Loucy (cell line): ENCODE measurements around the gene IGSF21.

Experiments
- H2AFZ ChIP-seq: fragments of 200-600 bp; sonication (generic); 2 replicates; pipeline ENCODE4 v1.6.0; 2016; ENCODE audit warnings: antibody characterized with exemption, mild to moderate bottlenecking, low read length, moderate library complexity
- H3F3A ChIP-seq: fragments of 200-600 bp; 2 replicates; pipeline ENCODE4 v1.6.0; 2016; ENCODE audit warnings: antibody characterized with exemption, low read depth, mild to moderate bottlenecking
- H3K27me3 ChIP-seq: fragments of 200-600 bp; sonication (generic); 2 replicates; pipeline ENCODE4 v1.6.1; 2014; ENCODE audit warnings: low read length, mild to moderate bottlenecking; ENCODE audit not compliant: insufficient read depth, poor library complexity, severe bottlenecking
- H3K36me3 ChIP-seq: fragments of 200-600 bp; sonication (generic); 2 replicates; pipeline ENCODE4 v1.6.1; 2016; ENCODE audit warnings: low read length; ENCODE audit not compliant: insufficient read depth
- H3K4me1 ChIP-seq: fragments of 200-600 bp; sonication (generic); 2 replicates; pipeline ENCODE4 v1.5.1; 2014; ENCODE audit warnings: low read length, mild to moderate bottlenecking; ENCODE audit not compliant: insufficient read depth, poor library complexity, severe bottlenecking
- H3K4me2 ChIP-seq: fragments of 200-600 bp; sonication (generic); 2 replicates; pipeline ENCODE4 v1.6.0; 2014; ENCODE audit warnings: antibody characterized with exemption, low read length, low read depth, mild to moderate bottlenecking; ENCODE audit not compliant: poor library complexity, severe bottlenecking
- H3K4me3 ChIP-seq: fragments of 200-600 bp; sonication (generic); 2 replicates; pipeline ENCODE4 v1.5.1; 2014; ENCODE audit warnings: low read length, mild to moderate bottlenecking, mixed read lengths; ENCODE audit not compliant: poor library complexity, severe bottlenecking
- H3K79me2 ChIP-seq: fragments of 200-600 bp; sonication (generic); 2 replicates; pipeline ENCODE4 v1.6.1; 2014; ENCODE audit warnings: low read length; ENCODE audit not compliant: insufficient read depth
- H3K9ac ChIP-seq: fragments of 200-600 bp; sonication (generic); 2 replicates; pipeline ENCODE4 v1.6.0; 2014; ENCODE audit warnings: mild to moderate bottlenecking, low read depth, low read length, moderate library complexity; ENCODE audit not compliant: poor library complexity, severe bottlenecking
- H3K9me2 ChIP-seq: fragments of 200-600 bp; sonication (generic); replicated peaks from 2 replicates; pipeline ENCODE4 v1.6.1; 2016; ENCODE audit warnings: low read depth, low read length, mixed read lengths
- H3K9me3 ChIP-seq: fragments of 200-600 bp; sonication (generic); 2 replicates; pipeline ENCODE4 v1.6.1; 2014; ENCODE audit warnings: mild to moderate bottlenecking, antibody characterized with exemption, low read length, low read depth; ENCODE audit not compliant: insufficient read depth
- H4K20me1 ChIP-seq: fragments of 200-600 bp; sonication (generic); 2 replicates; pipeline ENCODE4 v1.6.0; 2014; ENCODE audit warnings: antibody characterized with exemption, low read length, mild to moderate bottlenecking; ENCODE audit not compliant: insufficient read depth, poor library complexity, severe bottlenecking
- EZH2phosphoT487 ChIP-seq: fragments of 200-600 bp; IDR thresholded peaks from 2 replicates; pipeline ENCODE4 v1.6.1; 2018; ENCODE audit warnings: antibody characterized with exemption, mild to moderate bottlenecking, moderate library complexity, borderline replicate concordance
- TF ChIP-seq, protein P1 (sequence below): fragments of 200-600 bp; sonication (generic); conservative IDR thresholded peaks from 2 replicates; pipeline ENCODE4 v1.5.1; 2014; ENCODE audit warnings: mild to moderate bottlenecking, antibody characterized with exemption, low read length

Gene IGSF21

DNA sequence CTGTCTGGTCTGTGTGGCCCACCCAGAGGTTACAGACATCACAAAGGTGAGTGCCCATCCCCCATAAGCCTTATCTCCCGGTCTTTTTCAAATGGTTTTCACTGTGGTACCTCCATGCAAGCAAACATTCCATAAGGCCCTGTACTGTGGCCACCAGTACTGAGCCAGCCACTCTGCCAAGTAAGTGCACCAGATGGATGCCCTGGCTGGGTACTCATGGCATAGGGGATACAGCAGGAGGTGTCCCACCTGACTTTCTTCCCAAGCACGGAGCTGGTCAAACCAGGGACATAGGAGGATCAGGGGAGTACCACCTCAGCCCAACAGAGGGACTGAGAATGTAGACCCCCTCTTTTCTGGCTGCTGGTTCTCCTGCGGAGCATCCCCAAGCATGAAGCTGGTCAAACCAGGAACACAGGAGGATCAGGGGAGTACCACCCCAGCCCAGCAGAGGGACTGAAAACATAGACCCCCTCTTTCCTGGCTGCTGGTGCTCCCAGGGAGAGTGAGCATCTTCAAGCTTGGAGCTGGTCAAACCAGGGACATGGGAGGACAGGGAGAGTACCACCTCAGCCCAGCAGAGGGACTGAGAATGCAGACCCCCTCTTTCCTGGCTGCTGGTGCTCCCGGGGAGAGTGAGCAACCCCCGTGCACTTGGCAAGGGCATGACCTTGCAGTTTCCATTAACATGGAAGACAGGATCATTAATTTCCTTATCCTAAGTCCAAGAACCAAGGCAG is 291.4 kb downstream of the IGSF21 start:
- Histone ChIP-seq H3K36me3 (no peaks in the 10 kb centered on the region), H4K20me1 (no peaks in the 10 kb centered on the region), H2AFZ (no peak overlapping the region), H3F3A (no peaks in the 10 kb centered on the region), H3K4me2 (no peak overlapping the region), H3K9me3 (no peaks in the 10 kb centered on the region; the same call in 1 of the 2 replicates), H3K79me2 (no peaks in the 10 kb centered on the region), H3K9ac (no peak overlapping the region), H3K4me3 (no peak overlapping the region), H3K4me1 (no peaks in the 10 kb centered on the region), H3K27me3 (no peaks in the 10 kb centered on the region), H3K9me2 (no peaks in the 10 kb centered on the region)
- TF ChIP-seq, protein P1, sequence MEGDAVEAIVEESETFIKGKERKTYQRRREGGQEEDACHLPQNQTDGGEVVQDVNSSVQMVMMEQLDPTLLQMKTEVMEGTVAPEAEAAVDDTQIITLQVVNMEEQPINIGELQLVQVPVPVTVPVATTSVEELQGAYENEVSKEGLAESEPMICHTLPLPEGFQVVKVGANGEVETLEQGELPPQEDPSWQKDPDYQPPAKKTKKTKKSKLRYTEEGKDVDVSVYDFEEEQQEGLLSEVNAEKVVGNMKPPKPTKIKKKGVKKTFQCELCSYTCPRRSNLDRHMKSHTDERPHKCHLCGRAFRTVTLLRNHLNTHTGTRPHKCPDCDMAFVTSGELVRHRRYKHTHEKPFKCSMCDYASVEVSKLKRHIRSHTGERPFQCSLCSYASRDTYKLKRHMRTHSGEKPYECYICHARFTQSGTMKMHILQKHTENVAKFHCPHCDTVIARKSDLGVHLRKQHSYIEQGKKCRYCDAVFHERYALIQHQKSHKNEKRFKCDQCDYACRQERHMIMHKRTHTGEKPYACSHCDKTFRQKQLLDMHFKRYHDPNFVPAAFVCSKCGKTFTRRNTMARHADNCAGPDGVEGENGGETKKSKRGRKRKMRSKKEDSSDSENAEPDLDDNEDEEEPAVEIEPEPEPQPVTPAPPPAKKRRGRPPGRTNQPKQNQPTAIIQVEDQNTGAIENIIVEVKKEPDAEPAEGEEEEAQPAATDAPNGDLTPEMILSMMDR: no peak
- TF ChIP-seq EZH2phosphoT487: no peak

DNA sequence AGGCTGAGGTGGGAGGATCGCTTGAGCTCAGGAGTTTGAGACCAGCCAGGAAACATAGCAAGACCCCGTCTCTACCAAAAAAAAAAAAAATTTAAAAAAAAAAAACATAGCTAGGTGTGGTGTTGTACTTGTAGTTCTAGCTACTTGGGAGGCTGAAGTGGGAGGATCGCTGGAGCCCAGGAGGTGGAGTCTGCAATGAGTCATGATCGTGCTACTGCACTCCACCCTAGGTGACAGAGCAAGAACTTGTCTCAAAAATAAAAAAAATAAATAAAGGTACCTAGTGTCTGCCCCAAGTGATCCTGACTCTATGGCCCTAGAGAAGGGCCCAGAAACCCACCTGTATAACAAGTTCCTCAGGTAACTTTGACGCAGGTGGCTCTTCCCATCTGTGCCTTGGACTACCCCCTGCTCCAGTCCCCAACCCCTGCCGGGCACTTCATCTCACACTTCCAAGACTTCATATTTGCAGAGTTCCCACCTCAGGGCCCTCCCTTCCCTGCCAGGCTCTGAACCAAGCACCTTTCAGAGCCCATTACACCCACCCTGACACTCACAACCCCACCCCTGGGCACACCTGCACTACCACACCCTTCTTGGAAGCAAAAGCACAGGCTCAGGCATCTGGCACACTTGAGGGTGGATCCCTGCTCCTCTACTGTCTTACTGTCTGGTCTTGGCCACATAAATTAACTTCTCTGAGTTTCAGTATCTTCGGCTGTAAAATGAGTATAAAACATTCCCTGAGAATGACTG is 292.9 kb downstream of the IGSF21 start:
- H2AFZ ChIP-seq: no peak overlapping the region
- H3K27me3 ChIP-seq: no peaks in the 10 kb centered on the region
- TF ChIP-seq, protein P1: no peak
- no peak for TF ChIP-seq EZH2phosphoT487
- no peak overlapping the region for H3K9ac ChIP-seq
- no peak overlapping the region for H3K4me2 ChIP-seq
- H3K9me2 ChIP-seq: no peaks in the 10 kb centered on the region
- no peaks in the 10 kb centered on the region for H3K4me1 ChIP-seq
- no peaks in the 10 kb centered on the region for H3F3A ChIP-seq
- H3K4me3 ChIP-seq: no peak overlapping the region
- no peaks in the 10 kb centered on the region for H3K36me3 ChIP-seq
- no peaks in the 10 kb centered on the region; the same call in 1 of the 2 replicates for H3K9me3 ChIP-seq
- no peaks in the 10 kb centered on the region for H4K20me1 ChIP-seq
- H3K79me2 ChIP-seq: no peaks in the 10 kb centered on the region

DNA sequence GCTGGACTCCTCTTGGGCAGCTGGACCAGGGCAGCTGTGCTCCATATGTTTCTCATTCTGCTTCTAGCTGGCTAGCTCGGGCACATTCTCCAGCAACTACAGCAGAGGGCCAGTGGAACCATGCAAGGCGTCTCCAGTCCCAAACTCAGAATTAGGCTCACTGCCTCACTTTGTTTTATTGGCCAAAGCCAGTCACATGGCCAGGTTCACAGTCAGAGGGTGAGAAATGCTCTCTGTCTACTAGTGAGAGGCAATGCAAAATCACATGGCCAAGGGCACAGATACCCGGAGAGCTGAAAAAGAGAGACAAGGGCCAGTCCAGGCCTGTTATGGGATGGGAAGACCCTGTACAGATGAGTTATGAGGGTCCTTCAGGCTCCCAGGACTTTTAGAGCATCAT is 294.3 kb downstream of the IGSF21 start:
- no peak overlapping the region for H3K9ac ChIP-seq
- H3K9me3 ChIP-seq: no peaks in the 10 kb centered on the region; the same call in 1 of the 2 replicates
- no peak overlapping the region for H3K4me3 ChIP-seq
- H3K4me2 ChIP-seq: no peak overlapping the region
- H3K79me2 ChIP-seq: no peaks in the 10 kb centered on the region
- TF ChIP-seq EZH2phosphoT487: no peak
- TF ChIP-seq, protein P1: no peak
- no peaks in the 10 kb centered on the region for H4K20me1 ChIP-seq
- no peaks in the 10 kb centered on the region for H3K36me3 ChIP-seq
- H3K27me3 ChIP-seq: no peaks in the 10 kb centered on the region
- H3F3A ChIP-seq: no peaks in the 10 kb centered on the region
- no peaks in the 10 kb centered on the region for H3K4me1 ChIP-seq
- no peak overlapping the region for H2AFZ ChIP-seq
- no peaks in the 10 kb centered on the region for H3K9me2 ChIP-seq
